Suprapubic skin (tissue), 4 donors: Measurements from ENCODE around the gene DDIT3. TPM values are rescaled to one million over a fixed set of nuclear protein-coding genes. Genes with fewer than 3 reads are reported as not detected.

Experiments
- DNase-seq, 2 donors: peaks; one replicate each; pipeline ENCODE4 v3.0.0-alpha.2; 2019; ENCODE audit warnings: low spot score in 2 of 2
- H3K27ac ChIP-seq: fragments of 200-600 bp; sonication (generic); one replicate; pipeline ENCODE4 v1.5.1; 2019
- H3K27me3 ChIP-seq: fragments of 200-600 bp; sonication (generic); one replicate; pipeline ENCODE4 v1.5.1; 2019
- H3K36me3 ChIP-seq: fragments of 200-600 bp; sonication (generic); one replicate; pipeline ENCODE4 v1.5.1; 2019
- H3K4me1 ChIP-seq: fragments of 200-600 bp; sonication (generic); one replicate; pipeline ENCODE4 v1.5.1; 2019
- H3K4me3 ChIP-seq: fragments of 200-600 bp; sonication (generic); one replicate; pipeline ENCODE4 v1.5.1; 2019; ENCODE audit warnings: mild to moderate bottlenecking
- H3K9me3 ChIP-seq: fragments of 200-600 bp; sonication (generic); one replicate; pipeline ENCODE4 v1.5.1; 2019
- CTCF ChIP-seq, 2 donors: fragments of 200-600 bp in 1 of 2; fragments of 450-650 bp in 1 of 2; sonication (generic) in 1 of 2; IDR thresholded peaks; one replicate each; pipeline ENCODE4 v1.5.1; 2016 to 2019; ENCODE audit warnings: antibody characterized with exemption in 2 of 2, mild to moderate bottlenecking in 1 of 2, moderate library complexity in 1 of 2
- EP300 ChIP-seq: sonication (generic); formaldehyde crosslinking; IDR thresholded peaks from one replicate; pipeline ENCODE4 v1.6.1; 2017; ENCODE audit warnings: antibody characterized with exemption
- POLR2A ChIP-seq, 2 donors: fragments of 450-650 bp; IDR thresholded peaks; one replicate each; pipeline ENCODE4 v1.6.1; 2017; ENCODE audit warnings: antibody characterized with exemption in 2 of 2, mild to moderate bottlenecking in 2 of 2, moderate library complexity in 2 of 2
- POLR2AphosphoS5 ChIP-seq, 3 donors: sonication (generic); formaldehyde crosslinking; IDR thresholded peaks; one replicate each; pipeline ENCODE4 v1.6.1; 2017; ENCODE audit warnings: antibody characterized with exemption in 3 of 3
- WGBS: methylation state at CpG from one replicate; pipeline ENCODE4 v1.1.5; 2018; 5-methylcytosine and 5-hydroxymethylcytosine counted together
- total RNA-seq, 4 donors: library from RNA; depleted of rRNA; stranded (reverse); fragments of >200 nt; gene quantifications; one replicate each; pipeline ENCODE4 v1.1.0, GENCODE V29; 2016

DDIT3 gene
- total RNA-seq, 4 donors from 2014 or later: 8.1 to 33.6 (median 14.4) TPM

DNA sequence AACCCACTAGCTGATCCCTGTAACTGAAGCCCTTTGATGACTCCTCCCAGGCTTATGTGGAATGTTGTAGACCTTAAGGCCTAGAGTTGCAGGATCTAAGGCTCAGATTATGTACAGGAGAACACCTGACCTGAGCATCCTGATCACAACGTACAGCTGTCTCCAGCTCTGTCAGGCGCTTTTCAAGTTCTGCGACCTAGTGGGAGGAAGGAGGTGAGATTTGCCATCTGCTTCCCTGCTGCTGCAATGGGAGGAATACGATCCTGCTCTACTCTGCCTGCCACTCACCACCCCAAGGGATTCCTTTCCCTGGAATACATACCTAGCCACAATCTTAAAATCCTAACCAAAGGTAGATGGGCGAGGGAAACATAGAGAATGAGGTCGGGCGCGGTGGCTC lies 12.8 kb upstream of the DDIT3 start:
- no peak for DNase-seq
- no peaks in the 10 kb centered on the region for H3K9me3 ChIP-seq
- no peak overlapping the region for H3K27ac ChIP-seq
- TF ChIP-seq EP300 (no peak), POLR2A (IDR thresholded peaks at IDR 0.05) (no peak), CTCF (IDR thresholded peaks at IDR 0.05) (no peak)
- peaks cover 92% of the 10 kb centered on the region for H3K36me3 ChIP-seq
- H3K4me3 ChIP-seq: no peak overlapping the region
- no peaks in the 10 kb centered on the region for H3K4me1 ChIP-seq
- H3K27me3 ChIP-seq: no peaks in the 10 kb centered on the region
- WGBS: 96% methylated on average over 8 of the region's 8 CpGs

- no CpG with 5 or more reads among the region's 1 CpG for WGBS
- Histone ChIP-seq H3K4me1 (no peaks in the 10 kb centered on the region), H3K4me3 (no peak overlapping the region), H3K27ac (no peak overlapping the region), H3K27me3 (no peaks in the 10 kb centered on the region), H3K36me3 (peaks cover 96% of the 10 kb centered on the region), H3K9me3 (no peaks in the 10 kb centered on the region)
- no peak for DNase-seq
- no peak for TF ChIP-seq POLR2AphosphoS5 (IDR thresholded peaks at IDR 0.05)
- no peak for TF ChIP-seq POLR2A (IDR thresholded peaks at IDR 0.05)
- no peak for TF ChIP-seq CTCF (IDR thresholded peaks at IDR 0.05)
- no peak for TF ChIP-seq EP300
Observed at GRCh38 chr12:57531836-57532235, 11.5 kb upstream of the DDIT3 start.

- TF ChIP-seq EP300: no peak
- no peak for TF ChIP-seq POLR2A (IDR thresholded peaks at IDR 0.05)
- TF ChIP-seq CTCF (IDR thresholded peaks at IDR 0.05): no peak
- TF ChIP-seq POLR2AphosphoS5 (IDR thresholded peaks at IDR 0.05): no peak
- Histone ChIP-seq H3K4me3 (no peak overlapping the region), H3K4me1 (peaks cover 3% of the 10 kb centered on the region), H3K27me3 (no peaks in the 10 kb centered on the region), H3K27ac (no peak overlapping the region), H3K9me3 (no peaks in the 10 kb centered on the region), H3K36me3 (peaks cover 100% of the 10 kb centered on the region)
- WGBS: 78% methylated on average over 5 of the region's 5 CpGs
- DNase-seq: no peak
Observed at GRCh38 chr12:57530396-57531142, 10.3 kb upstream of the DDIT3 start.

- no peak for TF ChIP-seq CTCF (IDR thresholded peaks at IDR 0.05)
- no peak for TF ChIP-seq POLR2AphosphoS5 (IDR thresholded peaks at IDR 0.05)
- no peak for TF ChIP-seq POLR2A (IDR thresholded peaks at IDR 0.05)
- TF ChIP-seq EP300: no peak
- Histone ChIP-seq H3K4me3 (no peak overlapping the region), H3K4me1 (peaks cover 11% of the 10 kb centered on the region), H3K27ac (no peak overlapping the region), H3K9me3 (no peaks in the 10 kb centered on the region), H3K27me3 (no peaks in the 10 kb centered on the region), H3K36me3 (peaks cover 98% of the 10 kb centered on the region)
- WGBS: 70% methylated on average over 6 of the region's 6 CpGs
- DNase-seq: no peak
Observed at GRCh38 chr12:57529831-57530230, 9.5 kb upstream of the DDIT3 start.

DNA sequence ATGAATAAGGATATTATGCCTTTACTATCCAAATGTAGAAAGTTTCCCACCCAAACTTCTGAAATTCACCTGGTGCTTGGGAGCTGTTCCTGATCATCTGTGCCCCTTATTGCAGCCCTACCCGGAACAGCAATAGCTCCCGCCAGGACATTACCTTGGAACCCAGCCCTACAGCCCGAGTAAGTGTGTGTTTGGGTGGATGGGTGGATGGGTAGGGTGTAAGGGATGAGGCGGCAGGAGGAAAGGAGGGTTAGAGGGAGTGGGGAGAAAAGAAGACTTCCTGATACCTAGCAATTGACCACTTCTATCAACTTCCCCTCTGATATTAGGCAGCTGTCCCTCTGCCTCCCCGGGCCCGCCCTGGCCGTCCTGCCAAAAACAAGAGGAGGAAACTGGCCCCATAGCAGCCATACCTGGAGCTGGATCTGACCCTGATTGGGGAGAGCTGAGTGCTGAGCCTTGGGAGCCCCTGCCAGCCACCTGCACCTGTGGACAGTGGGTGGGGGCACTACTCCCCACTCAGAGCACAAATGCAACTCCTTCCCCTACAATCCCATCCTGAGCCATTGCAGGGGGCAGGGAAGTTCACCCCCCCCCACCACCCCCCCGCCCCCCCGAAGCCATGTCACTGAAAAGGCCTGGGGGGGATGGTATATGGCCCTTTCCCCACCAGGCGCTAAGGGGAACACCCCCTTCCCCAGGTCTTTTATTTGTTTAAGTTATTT lies 8.7 kb upstream of the DDIT3 start:
- H3K36me3 ChIP-seq: peaks cover 89% of the 10 kb centered on the region
- H3K4me3 ChIP-seq: no peak overlapping the region
- no peaks in the 10 kb centered on the region for H3K27me3 ChIP-seq
- TF ChIP-seq POLR2AphosphoS5 (IDR thresholded peaks at IDR 0.05) (no peak), POLR2A (IDR thresholded peaks at IDR 0.05) (no peak), CTCF (IDR thresholded peaks at IDR 0.05) (no peak), EP300 (no peak)
- H3K9me3 ChIP-seq: no peaks in the 10 kb centered on the region
- no peak for DNase-seq
- H3K4me1 ChIP-seq: peaks cover 19% of the 10 kb centered on the region
- 70% methylated on average over 10 of the region's 10 CpGs for WGBS
- no peak overlapping the region for H3K27ac ChIP-seq
